ENCODE results near the gene NKD1. TPM values are rescaled to one million over a fixed set of nuclear protein-coding genes. Genes with fewer than 3 reads are reported as not detected.
"Not testable (repeated sequence)": the region's sequence is repeated elsewhere in the genome, so short reads cannot be mapped to it uniquely, and the experiment has no call there.

The NKD1 gene
- total RNA-seq, 1 donor from 2014 or later, result 2.2 TPM

DNA sequence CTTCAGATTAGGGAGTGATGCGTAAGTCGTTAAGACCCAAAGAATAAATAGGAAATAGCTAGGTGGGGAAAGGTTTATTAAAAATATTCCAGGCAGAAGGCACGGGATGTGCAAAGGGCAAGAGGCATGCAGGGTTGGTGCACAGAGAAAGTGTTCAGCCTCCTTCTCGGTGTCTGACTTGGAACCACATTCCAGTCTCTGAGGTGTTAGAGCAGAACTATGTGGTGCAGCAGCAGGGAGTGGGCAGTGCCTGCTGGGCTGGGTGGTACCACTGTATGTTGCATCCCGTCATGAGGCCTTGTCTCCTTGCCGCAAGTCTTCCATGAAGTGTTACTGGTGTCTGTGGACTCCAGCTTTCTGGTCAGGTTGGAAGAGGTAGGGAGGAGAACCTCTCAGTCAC lies 11.1 kb downstream of the NKD1 start:
- DNase-seq, result no peak

DNA sequence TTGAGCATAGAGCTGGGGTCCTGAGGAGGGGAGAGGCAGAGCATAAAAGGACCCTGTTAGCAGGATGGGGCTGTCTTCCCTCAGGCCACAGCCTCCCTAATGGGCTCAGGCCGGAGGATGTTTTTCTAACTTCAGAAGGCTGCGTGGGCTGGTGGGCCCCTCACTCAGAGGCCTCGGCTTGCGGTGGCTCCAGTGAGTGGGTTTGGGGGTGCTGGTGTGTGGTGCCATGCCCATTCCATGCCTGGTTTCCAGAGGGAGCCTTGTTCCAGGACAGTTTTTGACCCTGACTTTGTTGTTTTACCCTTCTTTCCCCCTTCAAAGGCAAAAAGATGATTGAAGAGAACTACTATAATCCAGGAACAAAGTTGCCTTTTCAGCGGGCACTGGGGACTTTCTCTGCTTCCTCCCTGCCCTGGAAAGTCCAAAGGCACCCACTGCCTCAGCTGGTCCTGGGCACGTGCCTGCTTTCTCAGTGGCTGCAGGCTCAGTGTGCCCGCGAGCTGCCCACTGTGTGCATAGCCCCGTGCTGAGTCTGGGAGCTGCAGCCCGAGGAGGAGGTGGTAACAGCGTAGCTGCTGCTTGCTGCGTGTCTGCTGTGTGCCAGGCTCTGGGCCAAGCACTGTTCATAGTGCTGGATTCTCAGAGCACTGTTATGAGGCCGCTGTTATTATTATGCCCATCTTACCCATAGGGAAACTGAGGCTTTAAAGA lies 11.8 kb downstream of the NKD1 start:
- no peak for DNase-seq

DNA sequence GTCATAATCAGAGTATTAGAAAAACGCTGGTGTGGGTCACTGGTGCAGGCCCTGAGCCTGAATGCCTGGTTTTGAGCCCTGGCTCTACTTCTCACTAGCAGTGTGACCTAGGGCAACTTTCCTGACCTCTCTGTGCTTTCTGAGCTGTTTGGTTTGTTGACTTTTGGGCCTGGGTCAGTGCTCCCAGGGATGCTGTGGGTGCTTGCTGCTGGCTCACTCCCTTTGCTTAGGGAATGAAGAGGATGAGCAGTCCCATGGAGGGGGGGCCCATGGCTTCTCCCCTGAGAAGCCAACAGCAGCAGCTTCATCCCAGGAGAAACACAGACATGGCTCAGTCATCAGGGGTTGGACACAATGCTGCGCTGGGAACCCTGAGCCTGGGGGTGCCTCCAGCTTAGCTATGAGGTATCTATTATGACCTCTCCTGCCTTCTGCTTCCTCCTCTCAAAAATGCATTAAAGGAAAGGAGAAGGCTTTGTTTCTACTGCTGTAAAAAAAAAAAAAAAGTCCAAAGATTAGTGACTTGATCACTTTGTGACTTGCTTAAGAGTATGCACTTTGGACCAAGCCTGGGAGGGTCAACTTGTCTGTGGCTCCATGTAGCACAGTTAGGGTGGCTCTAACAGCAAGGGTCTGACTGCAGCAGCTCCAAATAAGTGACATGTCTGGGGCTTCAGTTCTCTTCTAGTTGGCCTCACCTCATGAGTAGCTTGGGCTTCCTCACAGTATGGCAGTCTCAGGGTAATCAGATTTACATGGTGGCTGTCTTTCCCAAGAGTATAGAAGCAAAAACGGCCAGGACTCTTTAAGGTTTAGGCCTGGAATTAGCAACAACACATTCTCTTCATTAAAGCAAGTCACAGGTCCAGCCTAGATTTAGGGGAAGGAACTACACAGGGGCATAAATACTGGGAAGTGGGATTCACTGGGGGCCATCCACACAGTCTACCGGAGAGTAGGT lies 13.0 kb downstream of the NKD1 start:
- no peak for DNase-seq

DNA sequence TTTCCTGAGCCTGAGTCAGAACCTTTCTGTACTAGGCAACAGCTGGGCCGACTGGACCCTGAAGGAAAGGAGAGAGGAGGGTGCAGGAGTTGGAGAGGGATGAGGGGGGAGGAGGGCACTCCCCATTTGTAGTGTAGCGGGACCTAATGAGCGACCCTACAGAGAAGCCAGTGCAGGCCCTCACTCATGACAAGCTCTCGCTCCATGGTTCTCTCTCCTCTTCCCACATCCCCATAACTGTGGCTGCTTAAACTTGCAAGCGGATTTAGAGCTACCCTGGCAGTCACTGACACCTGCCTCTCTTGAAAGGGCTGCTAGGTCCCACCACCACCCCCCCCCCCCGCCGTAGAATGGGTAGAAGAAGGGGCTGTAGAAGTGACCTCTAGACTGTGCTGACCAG lies 14.5 kb downstream of the NKD1 start:
- DNase-seq, result no peak

DNA sequence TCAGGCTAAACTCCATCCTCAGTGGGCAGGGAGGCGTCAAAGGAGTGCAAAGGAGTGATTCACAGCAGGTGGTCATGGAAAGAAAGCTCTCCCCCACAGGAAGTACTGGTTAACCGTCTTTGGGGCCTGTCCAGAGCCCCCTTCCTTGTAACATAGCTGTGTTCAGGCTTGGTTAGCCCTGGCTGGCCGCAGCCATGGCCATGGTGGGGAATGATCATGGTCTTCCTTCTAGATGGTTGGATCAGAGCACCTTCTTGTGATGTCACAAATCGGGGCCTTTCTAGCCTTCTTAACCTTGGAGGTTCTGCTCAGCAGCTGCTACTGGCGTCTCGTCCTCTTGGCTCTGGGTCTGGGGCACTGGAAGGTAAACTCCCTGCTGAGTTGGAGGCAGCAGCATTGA lies 15.8 kb downstream of the NKD1 start:
- DNase-seq, result no peak

DNA sequence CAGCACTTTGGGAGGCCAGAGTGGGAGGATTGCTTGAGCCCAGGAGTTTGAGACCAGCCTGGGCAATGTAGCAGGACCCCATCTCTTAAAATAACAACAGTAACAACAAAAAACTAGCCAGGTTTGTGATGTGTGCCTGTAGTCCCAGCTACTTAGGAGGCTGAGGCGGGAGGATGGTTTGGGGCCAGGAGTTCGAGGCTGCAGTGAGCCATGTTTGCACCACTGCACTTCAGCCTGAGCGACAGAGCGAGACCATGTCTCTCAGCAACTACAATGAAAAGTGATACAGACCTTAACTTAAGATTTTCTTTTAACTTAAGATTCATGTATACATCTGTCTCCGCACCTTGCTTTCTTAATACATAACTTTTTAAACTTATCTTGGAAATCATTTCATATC lies 17.2 kb downstream of the NKD1 start:
- DNase-seq, result no peak

DNA sequence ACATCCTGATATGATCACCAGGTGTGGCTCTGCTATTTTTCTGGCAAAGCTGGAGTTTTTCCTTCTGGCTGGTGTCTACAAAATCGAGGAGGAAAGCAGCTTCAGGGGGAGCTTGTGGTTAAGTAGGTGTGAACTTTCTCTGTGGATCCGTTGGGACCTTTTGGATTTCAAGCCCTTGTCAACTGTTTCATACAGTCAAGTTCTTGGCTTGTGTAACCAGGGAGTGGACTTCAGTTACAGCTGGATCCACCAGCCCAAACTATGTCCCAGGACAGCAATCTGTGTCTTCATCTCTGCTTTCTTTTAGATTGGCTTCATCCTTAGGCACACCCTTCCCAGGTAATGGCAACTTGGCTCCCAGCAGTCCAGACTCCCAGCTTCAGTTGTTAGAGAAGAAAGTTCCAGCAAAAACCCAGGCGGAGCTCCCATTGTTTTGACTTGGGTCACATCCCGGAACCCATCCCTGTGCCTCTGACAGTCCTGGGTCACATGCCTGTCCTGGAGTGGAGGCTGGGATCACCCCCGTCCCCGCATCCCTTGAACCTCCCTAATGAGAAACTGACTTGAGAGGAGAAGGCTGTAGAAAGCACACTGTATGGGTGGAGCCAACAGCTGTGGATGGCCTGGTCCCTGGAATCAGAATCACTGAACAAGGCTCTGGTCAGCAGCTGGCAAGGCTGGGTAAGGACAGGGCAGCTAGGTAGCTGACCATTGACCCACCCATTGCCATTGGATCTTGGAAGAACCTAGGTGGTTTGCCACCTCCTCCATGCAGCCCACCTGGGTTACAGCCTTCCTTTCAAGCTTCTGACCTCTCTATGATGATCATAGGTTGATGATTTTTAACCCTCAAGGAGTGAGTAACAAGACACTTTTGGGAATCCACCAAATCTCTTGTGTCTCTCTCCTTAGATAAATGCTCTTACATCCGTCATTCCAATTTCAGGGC lies 18.1 kb downstream of the NKD1 start:
- no peak for DNase-seq

DNA sequence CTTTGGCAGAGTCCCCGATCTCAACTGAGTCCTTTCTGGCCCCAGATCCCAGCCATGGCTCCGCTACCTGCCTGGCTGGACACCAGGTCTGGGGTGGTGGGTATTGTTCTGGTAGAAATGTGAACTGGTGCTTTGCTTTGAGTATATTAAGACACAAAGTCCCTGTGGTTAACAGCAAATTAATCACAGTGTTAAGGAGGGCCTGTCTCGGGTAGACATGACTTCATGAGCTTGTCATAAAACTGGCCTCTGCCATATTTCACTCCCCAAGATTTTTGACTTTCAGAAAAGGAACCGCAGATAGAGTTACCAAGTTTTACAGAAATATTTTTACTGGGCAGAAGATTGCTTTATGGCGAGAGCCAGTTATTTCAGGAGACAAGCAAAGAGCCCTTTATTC lies 19.5 kb downstream of the NKD1 start:
- DNase-seq, result no peak

DNA sequence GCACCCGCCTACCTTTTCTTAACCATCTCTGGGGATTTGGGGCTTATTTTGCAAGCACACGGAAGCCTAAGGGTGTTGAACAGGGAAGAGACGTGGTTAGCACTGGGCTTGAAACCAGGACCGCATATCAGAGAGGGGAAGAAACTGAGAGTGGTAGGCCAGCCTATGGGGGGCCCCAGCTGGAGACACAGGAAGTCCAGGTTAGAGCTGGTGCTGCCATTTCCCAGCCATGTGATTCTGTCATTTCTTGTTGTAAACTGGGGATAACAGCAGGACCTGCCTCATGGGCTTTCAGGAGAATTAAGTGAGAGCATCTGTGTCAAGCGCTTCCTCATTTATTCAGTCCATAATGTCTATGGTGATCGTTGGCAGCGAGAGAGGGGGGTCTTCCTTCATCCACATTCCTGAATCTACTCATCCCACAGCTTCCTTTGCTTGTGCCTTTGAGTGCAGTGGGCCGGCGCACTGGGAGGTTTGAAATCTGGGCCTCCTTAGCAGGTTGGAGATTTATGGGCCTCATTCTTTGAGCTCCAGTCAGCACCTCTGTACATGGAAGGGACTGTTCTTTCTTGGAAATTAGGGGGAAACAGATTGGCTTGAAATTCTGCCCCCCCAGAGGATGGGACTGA lies 20.1 kb downstream of the NKD1 start:
- no peak for DNase-seq

DNA sequence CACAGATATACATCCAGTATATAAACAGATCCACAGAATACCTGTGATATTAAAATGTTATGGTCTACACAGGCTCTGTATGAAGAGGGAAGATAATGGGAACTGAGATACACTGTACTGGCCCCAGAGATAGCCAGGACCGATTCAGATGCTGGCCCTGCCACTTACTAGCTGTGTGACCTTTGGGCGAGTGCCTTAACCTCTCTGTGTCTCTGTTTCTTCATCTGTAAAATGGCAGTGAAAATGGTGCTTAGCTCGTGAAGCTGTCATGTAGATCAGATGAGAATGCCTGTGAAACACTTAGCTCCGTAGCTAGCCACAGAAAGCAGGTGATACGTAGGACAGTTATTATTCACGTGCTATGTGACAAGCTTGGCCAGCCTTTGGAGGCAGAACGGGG lies 22.2 kb downstream of the NKD1 start:
- no peak for DNase-seq

DNA sequence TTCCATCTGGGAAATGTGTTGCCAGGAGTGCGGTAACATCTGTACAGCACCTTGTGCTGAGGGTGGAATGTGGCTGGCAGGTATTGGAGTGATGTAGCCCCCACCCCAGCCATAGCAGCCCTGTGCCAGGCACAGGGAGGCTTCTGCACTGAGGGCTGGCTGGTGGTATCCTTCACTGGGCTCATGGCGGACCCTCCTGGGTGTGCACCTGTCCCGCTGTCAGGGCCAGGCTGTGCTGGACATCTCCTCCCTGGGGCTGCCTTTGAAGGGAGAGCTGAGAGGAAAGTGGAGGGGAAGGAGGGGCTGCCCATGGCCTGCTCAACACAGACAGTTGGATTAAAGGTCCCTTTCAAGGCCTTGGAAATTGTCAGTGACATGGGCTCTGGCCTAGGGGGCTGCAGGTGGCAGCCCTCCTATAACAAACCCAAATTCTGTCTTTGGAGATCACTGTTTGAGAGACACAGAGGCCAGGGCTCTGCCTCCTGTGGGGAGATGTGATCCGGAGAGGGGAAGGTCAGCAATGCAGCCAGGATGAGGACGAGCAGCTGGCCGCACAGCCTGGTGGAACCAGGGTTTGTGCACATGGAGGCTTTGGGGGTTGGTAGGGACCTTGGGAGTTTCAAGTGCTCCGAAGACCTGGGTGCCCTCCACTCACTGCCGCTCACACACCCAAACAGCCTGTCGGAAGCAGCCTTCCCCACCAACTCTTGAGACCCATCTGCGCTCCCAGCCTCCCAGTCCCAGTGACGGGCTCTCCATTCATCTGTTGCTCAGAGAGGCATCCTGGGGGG lies 22.8 kb downstream of the NKD1 start:
- DNase-seq, result no peak

DNA sequence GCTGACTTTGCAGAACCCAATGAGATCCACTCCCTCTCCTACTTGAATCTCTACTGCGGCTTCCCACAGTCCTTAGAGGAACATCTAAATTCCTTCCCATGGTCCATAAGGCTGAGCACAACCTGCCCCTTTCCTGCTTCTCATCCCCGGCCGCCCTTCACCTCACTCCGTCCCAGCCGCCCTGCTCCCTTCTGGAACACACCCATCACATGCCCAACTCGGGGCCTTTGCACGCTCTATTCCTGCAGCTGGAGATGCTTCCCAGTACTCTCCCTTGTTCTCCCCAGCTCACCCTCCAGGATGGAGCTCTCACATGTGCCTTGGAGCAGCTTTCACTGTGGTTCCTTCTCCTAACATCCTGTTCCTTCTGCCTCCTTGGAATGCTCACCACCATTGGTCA lies 23.6 kb downstream of the NKD1 start:
- DNase-seq, result no peak

DNA sequence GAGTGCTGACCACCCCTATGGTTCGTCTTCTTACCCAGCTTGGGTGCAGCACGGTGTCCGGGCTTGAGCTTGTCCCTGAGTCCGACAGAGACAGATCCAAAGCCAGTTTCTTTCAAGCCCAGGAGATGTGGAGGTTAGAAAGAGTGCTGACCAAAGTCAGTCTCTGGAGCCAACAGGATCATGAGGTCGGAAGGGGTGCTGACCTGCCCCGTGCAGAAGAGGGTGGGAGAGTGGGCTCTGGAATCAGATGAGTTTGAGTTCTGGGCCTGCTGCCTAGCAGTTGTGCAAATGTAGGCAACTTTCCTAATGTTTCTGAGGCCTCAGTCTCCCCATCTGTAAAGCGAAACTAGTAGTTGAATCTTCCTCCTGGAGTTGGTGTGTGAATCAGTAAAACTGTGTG lies 24.5 kb downstream of the NKD1 start:
- DNase-seq, result no peak

DNA sequence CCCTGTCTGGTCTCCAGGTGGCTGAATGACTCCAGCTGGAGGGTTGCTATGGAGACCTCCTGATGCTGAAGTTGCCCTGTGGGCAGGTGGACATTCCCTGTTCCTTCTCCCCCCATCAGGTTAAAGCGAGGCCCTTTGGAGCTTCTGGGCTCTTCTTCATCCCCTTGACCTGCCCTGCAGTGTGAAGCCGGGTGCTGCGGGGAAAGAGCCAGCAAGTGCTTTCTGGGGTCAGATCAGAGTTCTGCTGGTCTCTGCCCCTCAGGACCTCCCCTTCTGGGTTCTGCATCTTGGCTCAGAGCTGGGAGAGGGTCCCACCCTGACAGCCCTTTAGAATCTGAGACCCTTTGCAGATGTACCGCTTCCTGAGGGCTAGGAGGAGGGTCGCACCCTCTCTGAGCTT lies 25.1 kb downstream of the NKD1 start:
- DNase-seq, result no peak

DNA sequence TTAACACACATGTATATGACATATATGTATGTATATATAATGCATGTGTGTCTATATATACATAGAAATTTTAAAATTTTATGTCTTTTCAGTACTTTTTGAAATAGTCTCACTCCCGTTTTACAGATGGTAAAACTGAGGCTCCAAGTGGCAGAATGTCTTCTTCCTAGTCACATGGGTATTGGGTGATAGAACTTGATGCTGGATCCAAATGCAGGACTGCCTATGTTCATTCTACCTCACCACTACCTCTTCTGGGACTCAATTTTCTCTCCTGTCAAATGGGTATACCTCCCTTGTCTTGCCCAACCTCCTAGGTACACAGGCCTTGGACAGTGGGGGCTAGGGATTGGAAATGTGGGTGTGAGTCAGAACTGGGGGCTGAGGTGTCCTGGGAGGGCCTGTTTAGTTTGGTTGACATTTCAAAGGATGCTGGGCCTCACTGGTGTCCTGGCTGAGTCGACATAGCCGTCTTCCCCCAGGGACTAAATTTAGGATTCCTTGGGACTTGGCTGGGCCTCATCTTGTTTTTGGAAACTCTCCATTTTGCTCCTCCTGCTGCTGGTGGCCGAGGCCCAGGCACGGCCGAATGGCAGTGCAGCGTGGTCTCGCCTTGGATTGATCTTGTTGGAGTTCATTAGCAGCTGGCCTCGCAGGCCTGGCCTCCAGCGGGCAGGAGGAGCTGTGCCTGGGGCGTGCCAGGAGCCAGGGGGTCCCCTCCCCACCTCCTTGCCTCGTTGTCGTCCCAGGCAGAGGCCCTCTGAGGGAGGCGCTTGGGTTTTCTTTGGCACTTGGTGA lies 25.9 kb downstream of the NKD1 start:
- peak; percentile 11 for DNase-seq

DNA sequence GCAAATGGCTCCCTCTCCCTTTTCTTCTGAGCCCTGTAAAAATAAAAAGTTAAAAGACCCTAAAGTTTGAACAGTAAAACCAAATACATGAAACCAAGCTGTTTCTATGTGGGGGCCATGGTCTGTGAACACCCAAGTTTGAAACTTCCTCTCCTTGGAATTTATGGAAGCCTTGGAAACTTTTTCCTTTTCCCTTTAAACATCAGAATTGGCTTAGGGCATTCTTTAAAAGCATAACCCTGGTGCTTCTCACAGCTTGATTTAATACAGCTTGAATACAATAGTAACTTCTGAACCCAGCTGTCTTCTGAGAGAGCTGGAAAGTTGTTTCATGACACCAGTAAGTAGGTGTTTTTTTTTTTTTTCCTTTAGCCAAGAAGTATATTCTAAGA lies 26.5 kb downstream of the NKD1 start:
- DNase-seq, result no peak

DNA sequence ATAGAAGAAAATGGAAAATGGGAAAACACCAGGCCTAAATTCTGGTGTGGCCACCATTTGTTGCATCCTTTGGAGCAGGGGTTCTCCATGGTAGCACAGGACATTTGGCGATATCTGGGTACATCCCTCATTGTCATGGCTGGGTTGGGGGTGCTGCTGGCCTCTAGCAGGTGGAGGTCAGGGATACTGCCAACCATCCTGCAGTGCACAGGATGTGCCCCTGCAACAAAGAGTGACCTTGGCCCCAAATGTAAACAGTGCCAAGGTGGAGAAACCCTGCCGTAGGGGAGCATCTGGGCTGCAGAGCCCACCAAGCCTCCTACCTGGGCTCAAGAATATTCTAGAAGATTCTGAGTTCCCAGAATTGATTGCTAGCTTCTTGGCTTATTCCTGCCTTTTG lies 27.5 kb downstream of the NKD1 start:
- no peak for DNase-seq

DNA sequence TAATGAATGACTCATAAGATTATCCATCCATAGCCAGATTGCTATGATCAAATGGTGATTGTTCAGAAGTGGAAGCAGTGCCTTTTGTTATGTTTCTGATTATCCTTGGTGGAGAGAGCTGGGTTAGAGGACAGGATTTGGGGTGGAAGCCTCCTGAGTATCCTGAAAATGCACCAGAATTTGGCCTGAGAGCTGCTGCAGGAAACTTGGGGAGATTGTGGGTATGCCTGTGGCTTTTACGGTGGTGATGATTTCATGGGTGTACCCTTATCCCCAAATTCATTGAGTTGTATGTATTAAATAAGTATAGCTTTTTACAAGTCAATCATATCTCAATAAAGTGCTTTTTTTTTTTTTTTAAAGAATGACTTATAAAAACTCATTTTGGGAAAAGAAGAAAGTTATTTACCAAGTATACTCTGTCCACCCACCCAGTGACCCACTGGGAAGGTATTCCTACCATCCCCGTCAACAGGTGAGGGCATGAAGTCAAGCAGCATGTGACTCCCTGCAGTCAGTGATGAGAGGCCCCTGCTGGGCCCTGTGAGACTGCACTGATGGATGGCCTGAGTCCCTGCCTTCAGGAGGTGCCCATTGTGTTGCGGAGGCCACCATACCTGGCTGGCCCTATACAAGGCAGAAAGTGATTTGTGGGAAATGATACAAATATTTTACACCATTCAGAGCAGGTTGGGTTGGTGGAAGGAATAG lies 28.4 kb downstream of the NKD1 start:
- no peak for DNase-seq

DNA sequence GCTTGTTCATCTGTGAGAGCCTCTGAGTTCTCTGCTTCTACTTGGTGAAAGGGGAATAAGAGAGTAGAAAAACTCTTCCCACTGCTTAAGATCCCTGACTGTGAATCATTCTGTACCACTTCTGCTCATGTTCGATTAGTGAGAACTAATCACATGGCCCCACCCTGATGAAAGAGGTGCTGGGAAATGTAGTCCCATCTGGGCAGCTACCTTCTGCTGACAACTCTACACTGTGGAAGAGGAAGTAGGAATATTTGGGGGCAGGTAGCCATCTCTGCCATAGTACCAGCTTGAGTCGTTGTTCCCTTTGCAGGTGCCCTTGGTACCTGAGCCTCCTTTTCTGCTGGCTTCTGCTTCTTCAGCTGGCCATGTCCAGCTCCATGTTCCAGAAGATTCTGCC lies 29.9 kb downstream of the NKD1 start:
- no peak for DNase-seq

DNA sequence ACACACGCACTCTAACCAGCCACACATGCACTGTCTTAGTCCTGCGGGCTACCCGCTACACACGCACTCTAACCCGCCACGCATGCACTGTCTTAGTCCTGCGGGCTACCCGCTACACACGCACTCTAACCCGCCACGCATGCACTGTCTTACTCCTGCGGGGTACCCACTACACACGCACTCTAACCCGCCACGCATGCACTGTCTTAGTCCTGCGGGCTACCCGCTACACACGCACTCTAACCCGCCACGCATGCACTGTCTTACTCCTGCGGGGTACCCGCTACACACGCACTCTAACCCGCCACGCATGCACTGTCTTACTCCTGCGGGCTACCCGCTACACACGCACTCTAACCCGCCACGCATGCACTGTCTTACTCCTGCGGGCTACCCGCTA lies 31.2 kb downstream of the NKD1 start:
- DNase-seq, result not testable (repeated sequence)
